HepG2 (cell line): ENCODE results near the gene PHACTR3. TPM values are rescaled to one million over a fixed set of nuclear protein-coding genes. Genes with fewer than 3 reads are reported as not detected.

ENCODE experiments used
- ATAC-seq: fragments of 200-7000 bp; cut with Tn5 transposase; 3 replicates; pipeline ENCODE4 v1.9.1; 2020; ENCODE audit warnings: mild to moderate bottlenecking, moderate library complexity
- BruUV-seq: library from RNA; stranded (reverse); fragments of 400-500 nt; replicated peaks from 2 replicates; lab custom pipeline; 2021; lab: Mats Ljungman, UMichigan
- CTCF ChIA-PET: fragments of 300-600 bp; formaldehyde crosslinking; extraction: SDS; loops from one replicate; lab custom pipeline; 2021; ENCODE audit warnings: low total read pairs, inconsistent platforms, low intra/inter-chr PET ratio; lab: Yijun Ruan, JAX
- POLR2A ChIA-PET: fragments of 350-600 bp; sonication (Branson Sonifier 250); formaldehyde crosslinking; loops from one replicate; lab custom pipeline; 2020; ENCODE audit warnings: antibody characterized with exemption, inconsistent platforms; lab: Yijun Ruan, JAX
- DNase-seq: peaks from one replicate; pipeline ENCODE4 v3.0.0-alpha.2; 2015; ENCODE audit warnings: low spot score
- FAIRE-seq: peaks from 3 replicates; lab custom pipeline; 2011; peaks lifted over from hg19 to GRCh38; lab: Jason Lieb, UNC
- H2AFZ ChIP-seq: one replicate; pipeline ENCODE4 v1.6.1; 2011; ENCODE audit warnings: low read length, inconsistent platforms
- H3K27ac ChIP-seq: fragments of 300-600 bp; 3 replicates; pipeline ENCODE4 v1.8.0; 2011; ENCODE audit warnings: mixed run types, mild to moderate bottlenecking, mixed read lengths, low read length, inconsistent platforms; ENCODE audit not compliant: insufficient read depth; ENCODE audit errors: extremely low read length
- H3K27me3 ChIP-seq, 2 experiments: fragments of 200-600 bp in 1 of 2; 2 replicates in 1 of 2; 3 replicates in 1 of 2; pipeline versions ENCODE4 v1.6.0 to v1.8.0; 2011; ENCODE audit warnings: low read length in 2 of 2, mild to moderate bottlenecking in 2 of 2, moderate library complexity in 2 of 2, inconsistent platforms in 1 of 2; ENCODE audit not compliant: insufficient read depth in 2 of 2, control insufficient read depth in 1 of 2
- H3K36me3 ChIP-seq, 2 experiments: fragments of 200-600 bp in 1 of 2; replicated peaks in 1 of 2; 2 replicates in 1 of 2; 3 replicates in 1 of 2; pipeline versions ENCODE4 v1.5.1 to v1.8.0; 2011; ENCODE audit warnings: low read length in 2 of 2, inconsistent platforms in 1 of 2; ENCODE audit not compliant: insufficient read depth in 2 of 2, control insufficient read depth in 1 of 2
- H3K4me1 ChIP-seq: 2 replicates; pipeline ENCODE4 v1.5.1; 2012; ENCODE audit warnings: low read length, inconsistent platforms; ENCODE audit not compliant: insufficient read depth
- H3K4me2 ChIP-seq: 2 replicates; pipeline ENCODE4 v1.6.0; 2011; ENCODE audit warnings: low read depth, low read length, inconsistent platforms
- H3K4me3 ChIP-seq, 3 experiments: fragments of 200-600 bp in 1 of 3; sonication (generic), shearing (Covaris generic) in 1 of 3; replicated peaks in 1 of 3; 2 replicates each; pipeline ENCODE4 v1.5.1; 2011 to 2016; ENCODE audit warnings: low read length in 3 of 3, inconsistent platforms in 2 of 3, low read depth in 2 of 3, mild to moderate bottlenecking in 2 of 3, control low read depth in 1 of 3, mixed read lengths in 1 of 3; ENCODE audit not compliant: insufficient read depth in 1 of 3
- H3K79me2 ChIP-seq: one replicate; pipeline ENCODE4 v1.6.1; 2011; ENCODE audit warnings: low read length, inconsistent platforms; ENCODE audit not compliant: insufficient read depth
- H3K9ac ChIP-seq: 2 replicates; pipeline ENCODE4 v1.6.0; 2011; ENCODE audit warnings: mild to moderate bottlenecking, low read depth, low read length, inconsistent platforms; ENCODE audit not compliant: insufficient read depth
- H3K9me3 ChIP-seq: 2 replicates; pipeline ENCODE4 v1.5.1; 2012; ENCODE audit warnings: mild to moderate bottlenecking, low read length
- H4K20me1 ChIP-seq: 2 replicates; pipeline ENCODE4 v1.6.0; 2011; ENCODE audit warnings: inconsistent platforms, mild to moderate bottlenecking, low read length, moderate library complexity; ENCODE audit not compliant: insufficient read depth
- BCLAF1 ChIP-seq: fragments of 450-650 bp; IDR thresholded peaks from 2 replicates; pipeline ENCODE4 v1.6.1; 2017; ENCODE audit warnings: mild to moderate bottlenecking
- CEBPB ChIP-seq: IDR thresholded peaks from 2 replicates; pipeline ENCODE4 v1.6.1; 2011; ENCODE audit warnings: low read depth, low read length, improper control_type of control experiment, borderline replicate concordance
- JDP2 ChIP-seq: sonication (generic); formaldehyde crosslinking; IDR thresholded peaks from 2 replicates; pipeline ENCODE4 v1.8.1; 2022; ENCODE audit warnings: missing genetic modification reagents, borderline replicate concordance
- MLLT10 ChIP-seq: sonication (generic); formaldehyde crosslinking; IDR thresholded peaks from 2 replicates; pipeline ENCODE4 v1.4.0; 2020; ENCODE audit warnings: missing genetic modification reagents
- PAWR ChIP-seq: sonication (generic); formaldehyde crosslinking; IDR thresholded peaks from 2 replicates; pipeline ENCODE4 v1.4.0; 2020; ENCODE audit warnings: missing genetic modification reagents, mild to moderate bottlenecking, borderline replicate concordance
- SYNCRIP ChIP-seq: fragments of 200-400 bp; formaldehyde crosslinking; IDR thresholded peaks from 2 replicates; pipeline ENCODE4 v1.6.1; 2018; ENCODE audit warnings: mild to moderate bottlenecking, low read depth, low read length; ENCODE audit not compliant: insufficient read depth
- ZNF564 ChIP-seq: sonication (generic); formaldehyde crosslinking; IDR thresholded peaks from 2 replicates; pipeline ENCODE4 v1.8.1; 2023; ENCODE audit warnings: mild to moderate bottlenecking, missing genetic modification reagents
- ZNF597 ChIP-seq: sonication (generic); formaldehyde crosslinking; IDR thresholded peaks from 2 replicates; pipeline ENCODE4 v1.5.0; 2020; ENCODE audit warnings: missing genetic modification reagents
- ZNF644 ChIP-seq: IDR thresholded peaks from 2 replicates; pipeline ENCODE4 v1.6.1; 2016; ENCODE audit warnings: low read depth
- WGBS: methylation state at CpG from one replicate; pipeline ENCODE4 v1.1.6; 2017; ENCODE audit warnings: low lambda C conversion rate; 5-methylcytosine and 5-hydroxymethylcytosine counted together
- in situ Hi-C: cut with HindIII; loops from 2 replicates; pipeline ENCODE4 v1.10.0; 2017; ENCODE audit warnings: low pct_unique_long_range_greater_than_20kb; ENCODE audit not compliant: extremely low pct_ligation_motif_present
- intact Hi-C: fragments of 100-400 bp; cut with micrococcal nuclease; formaldehyde crosslinking; loops from one replicate; pipeline ENCODE4 v1.10.0; 2022; ENCODE audit not compliant: unreplicated experiment
- polyA plus RNA-seq, 8 experiments: library from polyadenylated mRNA; depleted of rRNA in 3 of 8; stranded (reverse) in 7 of 8; unstranded in 1 of 8; fragments of >200 nt; fragmentation: Illumina TruSeq in 4 of 8; extraction: Trizol in 4 of 8; gene quantifications; 2 replicates each; pipeline versions ENCODE4 v1.2.1 to v1.2.3, GENCODE V29; 2011 to 2016; ENCODE audit warnings: low read depth in 4 of 8, missing spikeins in 1 of 8, mixed read lengths in 1 of 8; ENCODE audit not compliant: insufficient read depth in 1 of 8
- total RNA-seq, 5 experiments: library from RNA; depleted of rRNA; stranded (reverse); fragments of >200 nt; fragmentation: Illumina TruSeq; extraction: Trizol; gene quantifications; 2 replicates each; pipeline ENCODE4 v1.2.3, GENCODE V29; 2016; ENCODE audit warnings: low read depth in 1 of 5
- TF ChIP-seq, protein P1 (sequence below): sonication (generic); formaldehyde crosslinking; IDR thresholded peaks from 2 replicates; pipeline ENCODE4 v1.5.0; 2020; ENCODE audit warnings: mild to moderate bottlenecking, missing genetic modification reagents, moderate library complexity

Gene PHACTR3
- total and polyA plus RNA-seq, 2 of the 13 experiments (the other 11 are each of a cell fraction or from before 2014, with no cell fraction given), result not detected

GRCh38 chr20:59705651-59706399 lies 101.5 kb downstream of the PHACTR3 start:
- intact Hi-C loops, result no loop called here
- Histone ChIP-seq H3K9ac (no peak overlapping the region), H3K79me2 (no peaks in the 10 kb centered on the region)
- no peak for TF ChIP-seq PAWR (CRISPR knock-in tag)
- TF ChIP-seq JDP2 (CRISPR knock-in tag), result no peak
- TF ChIP-seq ZNF597 (CRISPR knock-in tag), result no peak
- TF ChIP-seq SYNCRIP, result no peak
- no peak for TF ChIP-seq ZNF564 (CRISPR knock-in tag)
- TF ChIP-seq MLLT10 (CRISPR knock-in tag), result no peak
- no peak for TF ChIP-seq BCLAF1
- TF ChIP-seq CEBPB, result peak; percentile 88
- TF ChIP-seq, protein P1, sequence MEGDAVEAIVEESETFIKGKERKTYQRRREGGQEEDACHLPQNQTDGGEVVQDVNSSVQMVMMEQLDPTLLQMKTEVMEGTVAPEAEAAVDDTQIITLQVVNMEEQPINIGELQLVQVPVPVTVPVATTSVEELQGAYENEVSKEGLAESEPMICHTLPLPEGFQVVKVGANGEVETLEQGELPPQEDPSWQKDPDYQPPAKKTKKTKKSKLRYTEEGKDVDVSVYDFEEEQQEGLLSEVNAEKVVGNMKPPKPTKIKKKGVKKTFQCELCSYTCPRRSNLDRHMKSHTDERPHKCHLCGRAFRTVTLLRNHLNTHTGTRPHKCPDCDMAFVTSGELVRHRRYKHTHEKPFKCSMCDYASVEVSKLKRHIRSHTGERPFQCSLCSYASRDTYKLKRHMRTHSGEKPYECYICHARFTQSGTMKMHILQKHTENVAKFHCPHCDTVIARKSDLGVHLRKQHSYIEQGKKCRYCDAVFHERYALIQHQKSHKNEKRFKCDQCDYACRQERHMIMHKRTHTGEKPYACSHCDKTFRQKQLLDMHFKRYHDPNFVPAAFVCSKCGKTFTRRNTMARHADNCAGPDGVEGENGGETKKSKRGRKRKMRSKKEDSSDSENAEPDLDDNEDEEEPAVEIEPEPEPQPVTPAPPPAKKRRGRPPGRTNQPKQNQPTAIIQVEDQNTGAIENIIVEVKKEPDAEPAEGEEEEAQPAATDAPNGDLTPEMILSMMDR (CRISPR knock-in tag), result peak; percentile 39
- 0 out of 2 replicates have a peak, but pooled peaks have one; percentile 18 for TF ChIP-seq ZNF644 (CRISPR knock-in tag)
- TF ChIP-seq, all 625 proteins: peak for 3
- Histone ChIP-seq H3K4me3 (no peak overlapping the region), H4K20me1 (no peaks in the 10 kb centered on the region), H3K27ac (no peak overlapping the region), H3K4me2 (no peak overlapping the region), H2AFZ (no peak overlapping the region), H3K36me3 (no peaks in the 10 kb centered on the region), H3K9me3 (peaks cover 7% of the 10 kb centered on the region; the same call in 1 of the 2 replicates), H3K27me3 (no peaks in the 10 kb centered on the region), H3K4me1 (no peaks in the 10 kb centered on the region)
- peak; percentile 76 for ATAC-seq
- no TSS peak for BruUV-seq
- POLR2A ChIA-PET, result no interaction called here
- FAIRE-seq, result no peak
- no peak for DNase-seq
- 2% methylated on average over 5 of the region's 5 CpGs for WGBS
- in situ Hi-C loops, result no loop called here
- CTCF ChIA-PET, result no interaction called here
